Measurements from ENCODE around the gene GIPC2.

The GIPC2 gene

DNA sequence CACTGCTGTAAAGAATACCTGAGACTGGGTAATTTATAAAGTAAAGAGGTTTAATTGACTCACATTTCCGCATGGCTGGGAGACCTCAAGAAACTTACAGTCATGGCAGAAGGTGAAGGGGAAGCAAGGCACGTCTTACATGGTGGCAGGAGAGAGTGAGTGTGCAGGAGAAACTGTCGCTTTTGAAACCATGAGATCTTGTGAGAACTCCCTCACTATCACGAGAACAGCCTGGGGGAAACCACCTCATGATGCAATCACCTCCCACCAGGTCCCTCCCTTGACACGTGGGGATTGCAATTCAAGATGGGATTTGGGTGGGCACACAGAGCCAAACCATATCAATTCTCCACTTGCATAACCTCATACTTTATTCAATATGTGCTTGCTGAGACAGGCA, 76.6 kb downstream of the GIPC2 start:
- no peaks in the 10 kb centered on the region for H3K27me3 ChIP-seq (ENCODE audit: insufficient read depth, poor library complexity, severe bottlenecking)
- TF ChIP-seq, protein P1, sequence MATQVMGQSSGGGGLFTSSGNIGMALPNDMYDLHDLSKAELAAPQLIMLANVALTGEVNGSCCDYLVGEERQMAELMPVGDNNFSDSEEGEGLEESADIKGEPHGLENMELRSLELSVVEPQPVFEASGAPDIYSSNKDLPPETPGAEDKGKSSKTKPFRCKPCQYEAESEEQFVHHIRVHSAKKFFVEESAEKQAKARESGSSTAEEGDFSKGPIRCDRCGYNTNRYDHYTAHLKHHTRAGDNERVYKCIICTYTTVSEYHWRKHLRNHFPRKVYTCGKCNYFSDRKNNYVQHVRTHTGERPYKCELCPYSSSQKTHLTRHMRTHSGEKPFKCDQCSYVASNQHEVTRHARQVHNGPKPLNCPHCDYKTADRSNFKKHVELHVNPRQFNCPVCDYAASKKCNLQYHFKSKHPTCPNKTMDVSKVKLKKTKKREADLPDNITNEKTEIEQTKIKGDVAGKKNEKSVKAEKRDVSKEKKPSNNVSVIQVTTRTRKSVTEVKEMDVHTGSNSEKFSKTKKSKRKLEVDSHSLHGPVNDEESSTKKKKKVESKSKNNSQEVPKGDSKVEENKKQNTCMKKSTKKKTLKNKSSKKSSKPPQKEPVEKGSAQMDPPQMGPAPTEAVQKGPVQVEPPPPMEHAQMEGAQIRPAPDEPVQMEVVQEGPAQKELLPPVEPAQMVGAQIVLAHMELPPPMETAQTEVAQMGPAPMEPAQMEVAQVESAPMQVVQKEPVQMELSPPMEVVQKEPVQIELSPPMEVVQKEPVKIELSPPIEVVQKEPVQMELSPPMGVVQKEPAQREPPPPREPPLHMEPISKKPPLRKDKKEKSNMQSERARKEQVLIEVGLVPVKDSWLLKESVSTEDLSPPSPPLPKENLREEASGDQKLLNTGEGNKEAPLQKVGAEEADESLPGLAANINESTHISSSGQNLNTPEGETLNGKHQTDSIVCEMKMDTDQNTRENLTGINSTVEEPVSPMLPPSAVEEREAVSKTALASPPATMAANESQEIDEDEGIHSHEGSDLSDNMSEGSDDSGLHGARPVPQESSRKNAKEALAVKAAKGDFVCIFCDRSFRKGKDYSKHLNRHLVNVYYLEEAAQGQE (IDR thresholded peaks at IDR 0.05; ENCODE audit: insufficient replicate concordance, low read depth), result no peak
- TF ChIP-seq, protein P2, sequence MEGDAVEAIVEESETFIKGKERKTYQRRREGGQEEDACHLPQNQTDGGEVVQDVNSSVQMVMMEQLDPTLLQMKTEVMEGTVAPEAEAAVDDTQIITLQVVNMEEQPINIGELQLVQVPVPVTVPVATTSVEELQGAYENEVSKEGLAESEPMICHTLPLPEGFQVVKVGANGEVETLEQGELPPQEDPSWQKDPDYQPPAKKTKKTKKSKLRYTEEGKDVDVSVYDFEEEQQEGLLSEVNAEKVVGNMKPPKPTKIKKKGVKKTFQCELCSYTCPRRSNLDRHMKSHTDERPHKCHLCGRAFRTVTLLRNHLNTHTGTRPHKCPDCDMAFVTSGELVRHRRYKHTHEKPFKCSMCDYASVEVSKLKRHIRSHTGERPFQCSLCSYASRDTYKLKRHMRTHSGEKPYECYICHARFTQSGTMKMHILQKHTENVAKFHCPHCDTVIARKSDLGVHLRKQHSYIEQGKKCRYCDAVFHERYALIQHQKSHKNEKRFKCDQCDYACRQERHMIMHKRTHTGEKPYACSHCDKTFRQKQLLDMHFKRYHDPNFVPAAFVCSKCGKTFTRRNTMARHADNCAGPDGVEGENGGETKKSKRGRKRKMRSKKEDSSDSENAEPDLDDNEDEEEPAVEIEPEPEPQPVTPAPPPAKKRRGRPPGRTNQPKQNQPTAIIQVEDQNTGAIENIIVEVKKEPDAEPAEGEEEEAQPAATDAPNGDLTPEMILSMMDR (IDR thresholded peaks at IDR 0.05; ENCODE audit: insufficient read depth, low read length), result no peak
- TF ChIP-seq SPI1 (IDR thresholded peaks at IDR 0.05; ENCODE audit: borderline replicate concordance, low read depth), result no peak
- no peak overlapping the region for H3K4me3 ChIP-seq (replicated peaks; ENCODE audit: insufficient read depth, low read length)
- no peak for DNase-seq (ENCODE audit: low read depth in 1 of 2, low spot score in 1 of 2)
- no peak overlapping the region for H3K27ac ChIP-seq (replicated peaks)

DNA sequence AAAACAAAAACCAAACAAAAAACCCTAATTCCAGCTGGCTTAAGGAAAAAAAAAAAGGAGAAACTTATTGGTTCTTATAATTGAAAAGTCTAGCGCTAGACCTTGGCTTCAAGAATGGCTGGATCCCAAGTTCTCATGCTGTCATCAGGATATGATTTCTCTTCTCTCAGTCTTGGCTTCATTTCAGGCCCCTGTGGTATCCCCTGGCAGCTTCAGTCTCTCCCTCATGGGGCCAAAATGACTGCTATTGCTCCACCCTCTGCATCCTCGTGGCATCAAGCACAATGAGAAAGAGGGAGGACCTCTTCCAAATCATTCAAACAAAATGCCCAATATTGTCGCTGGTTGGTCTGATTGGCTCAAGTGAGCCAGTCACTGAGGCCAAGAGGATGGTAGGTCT, 80.7 kb downstream of the GIPC2 start:
- H3K27ac ChIP-seq (replicated peaks), result no peak overlapping the region
- no peaks in the 10 kb centered on the region for H3K27me3 ChIP-seq (ENCODE audit: insufficient read depth, poor library complexity, severe bottlenecking)
- TF ChIP-seq, protein P2 (IDR thresholded peaks at IDR 0.05; ENCODE audit: insufficient read depth, low read length), result no peak
- TF ChIP-seq, protein P1 (IDR thresholded peaks at IDR 0.05; ENCODE audit: insufficient replicate concordance, low read depth), result no peak
- TF ChIP-seq GABPA (IDR thresholded peaks at IDR 0.05; ENCODE audit: low read depth) (no peak), POLR2AphosphoS5 (IDR thresholded peaks at IDR 0.05; ENCODE audit: low read depth) (no peak), SPI1 (IDR thresholded peaks at IDR 0.05; ENCODE audit: borderline replicate concordance, low read depth) (no peak)
- no peak overlapping the region for H3K4me3 ChIP-seq (replicated peaks; ENCODE audit: insufficient read depth, low read length)
- no peak for DNase-seq (ENCODE audit: low read depth in 1 of 2, low spot score in 1 of 2)

DNA sequence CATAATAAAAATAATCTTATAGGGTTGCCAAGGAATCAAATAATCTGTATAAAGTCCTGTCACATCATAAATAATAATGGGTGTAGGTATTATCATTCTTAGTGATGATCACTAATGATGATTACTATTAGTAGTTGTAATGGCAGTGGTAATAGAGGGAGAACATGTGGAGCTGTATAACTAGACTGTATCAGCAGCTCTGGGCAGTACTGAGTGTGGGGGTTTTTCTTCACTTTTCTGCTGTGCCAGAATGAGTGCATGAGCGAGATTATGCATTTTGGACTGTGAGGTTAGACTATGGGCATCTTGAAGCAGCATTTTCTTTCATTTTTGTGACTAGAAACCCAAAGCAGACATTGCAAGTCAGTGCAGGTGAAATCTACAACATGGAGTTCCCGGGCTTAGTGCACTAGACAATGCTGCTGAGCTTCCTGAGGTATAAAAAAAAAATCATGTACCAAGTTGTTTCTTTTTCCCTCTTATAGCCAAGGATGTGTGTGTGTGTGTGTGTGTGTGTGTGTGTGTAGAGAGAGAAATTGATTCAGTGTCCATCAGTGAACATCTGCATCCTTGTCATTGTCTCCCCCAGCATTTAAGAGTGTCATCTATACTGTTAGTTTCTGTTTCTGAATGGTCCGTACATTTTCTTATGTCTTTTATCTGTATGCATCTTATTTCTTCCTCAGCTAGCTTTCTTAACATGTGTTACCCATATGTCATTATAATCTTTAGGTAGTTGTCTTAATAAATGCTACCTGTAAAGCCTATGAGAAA, 86.6 kb downstream of the GIPC2 start:
- Histone ChIP-seq H3K27ac (replicated peaks) (no peak overlapping the region), H3K27me3 (ENCODE audit: insufficient read depth, poor library complexity, severe bottlenecking) (no peaks in the 10 kb centered on the region), H3K4me3 (replicated peaks; ENCODE audit: insufficient read depth, low read length) (no peak overlapping the region)
- no peak for DNase-seq (ENCODE audit: low read depth in 1 of 2, low spot score in 1 of 2)
- TF ChIP-seq, protein P1 (IDR thresholded peaks at IDR 0.05; ENCODE audit: insufficient replicate concordance, low read depth), result no peak
- TF ChIP-seq SPI1 (IDR thresholded peaks at IDR 0.05; ENCODE audit: borderline replicate concordance, low read depth) (no peak), GABPA (IDR thresholded peaks at IDR 0.05; ENCODE audit: low read depth) (no peak), POLR2AphosphoS5 (IDR thresholded peaks at IDR 0.05; ENCODE audit: low read depth) (no peak)
- TF ChIP-seq, protein P2 (IDR thresholded peaks at IDR 0.05; ENCODE audit: insufficient read depth, low read length), result no peak
